ENCODE data around the gene CYLD.

GRCh38 chr16:50774960-50775359 lies 33.1 kb downstream of the CYLD start:
- TF ChIP-seq CTCF (IDR thresholded peaks at IDR 0.05) = no peak
- TF ChIP-seq POLR2A (IDR thresholded peaks at IDR 0.05) = no peak

Data from heart left ventricle (tissue), 13 donors.